BJ (cell line): ENCODE results near the gene LRP8. TPM values are rescaled to one million over a fixed set of nuclear protein-coding genes. Genes with fewer than 3 reads are reported as not detected.

Experiments used
- CTCF ChIA-PET: fragments of 350-600 bp; formaldehyde crosslinking; extraction: SDS; loops from one replicate; lab custom pipeline; 2021; ENCODE audit warnings: antibody characterized with exemption, inconsistent platforms; lab: Yijun Ruan, JAX
- POLR2A ChIA-PET: fragments of 300-600 bp; sonication (Branson Sonifier 250); formaldehyde crosslinking; extraction: SDS; loops from one replicate; lab custom pipeline; 2021; ENCODE audit warnings: antibody characterized with exemption; lab: Charles Lee
- DNase-seq: peaks from one replicate; pipeline ENCODE4 v3.0.0-alpha.2; 2011; ENCODE audit warnings: low read depth
- H3K27me3 ChIP-seq: 2 replicates; pipeline ENCODE4 v1.6.0; 2011; ENCODE audit warnings: low read length; ENCODE audit not compliant: control insufficient read depth, insufficient read depth
- H3K36me3 ChIP-seq: 2 replicates; pipeline ENCODE4 v1.5.1; 2011; ENCODE audit warnings: low read length; ENCODE audit not compliant: control insufficient read depth, insufficient read depth
- H3K4me3 ChIP-seq: 2 replicates; pipeline ENCODE4 v1.5.1; 2011; ENCODE audit warnings: low read depth, mild to moderate bottlenecking, control low read depth, low read length
- polyA plus RNA-seq: library from polyadenylated mRNA; depleted of rRNA; stranded (reverse); fragments of >200 nt; gene quantifications from 2 replicates; pipeline ENCODE4 v1.2.3, GENCODE V29; 2011
- TF ChIP-seq, protein P1 (sequence below): IDR thresholded peaks from 2 replicates; pipeline ENCODE4 v1.5.1; 2011; ENCODE audit warnings: low read depth, mild to moderate bottlenecking, control low read depth, inconsistent platforms, low read length, moderate library complexity; ENCODE audit not compliant: insufficient read depth

LRP8 gene
- polyA plus RNA-seq, 1 experiment: 18.2 TPM

DNA sequence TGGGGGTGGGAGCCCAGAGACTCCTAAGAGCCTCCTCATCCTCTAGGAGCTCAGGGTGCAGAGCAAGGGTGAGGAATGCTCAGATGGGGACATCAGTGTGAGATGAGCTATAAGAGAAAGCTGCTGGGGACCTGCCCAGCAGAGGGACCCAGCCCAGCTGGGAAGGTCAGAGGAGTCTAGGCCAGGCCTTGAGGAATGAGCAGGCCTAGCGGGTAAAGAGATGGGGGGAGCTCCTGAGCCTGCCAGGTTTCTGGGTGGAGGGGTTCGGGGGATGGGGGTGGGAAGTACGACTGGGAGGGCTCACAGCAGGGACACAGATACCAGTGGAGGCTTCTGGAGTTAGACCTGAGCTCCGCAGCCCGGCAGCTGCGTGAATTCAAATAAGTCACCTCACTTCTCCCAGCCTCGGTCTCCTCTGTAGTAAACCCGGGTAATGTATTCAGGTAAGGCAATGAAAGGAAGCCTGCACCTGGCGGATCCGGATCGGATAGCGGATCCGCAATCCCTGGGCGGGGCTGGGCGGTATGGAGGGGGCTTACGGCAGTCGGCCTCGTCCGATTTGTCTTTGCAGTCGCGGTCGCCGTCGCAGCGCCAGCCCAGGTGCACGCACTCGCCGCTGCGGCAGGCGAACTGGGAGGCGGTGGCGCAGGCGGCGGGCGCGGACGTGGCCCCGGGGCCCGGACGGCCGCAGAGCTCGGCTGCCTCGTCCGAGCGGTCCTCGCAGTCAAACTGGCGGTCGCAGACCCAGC, 51.5 kb downstream of the LRP8 start:
- peaks cover 2% of the 10 kb centered on the region; the same call in 1 of the 2 replicates for H3K36me3 ChIP-seq
- H3K27me3 ChIP-seq: no peaks in the 10 kb centered on the region
- DNase-seq: no peak
- H3K4me3 ChIP-seq: no peak overlapping the region
- TF ChIP-seq, protein P1, sequence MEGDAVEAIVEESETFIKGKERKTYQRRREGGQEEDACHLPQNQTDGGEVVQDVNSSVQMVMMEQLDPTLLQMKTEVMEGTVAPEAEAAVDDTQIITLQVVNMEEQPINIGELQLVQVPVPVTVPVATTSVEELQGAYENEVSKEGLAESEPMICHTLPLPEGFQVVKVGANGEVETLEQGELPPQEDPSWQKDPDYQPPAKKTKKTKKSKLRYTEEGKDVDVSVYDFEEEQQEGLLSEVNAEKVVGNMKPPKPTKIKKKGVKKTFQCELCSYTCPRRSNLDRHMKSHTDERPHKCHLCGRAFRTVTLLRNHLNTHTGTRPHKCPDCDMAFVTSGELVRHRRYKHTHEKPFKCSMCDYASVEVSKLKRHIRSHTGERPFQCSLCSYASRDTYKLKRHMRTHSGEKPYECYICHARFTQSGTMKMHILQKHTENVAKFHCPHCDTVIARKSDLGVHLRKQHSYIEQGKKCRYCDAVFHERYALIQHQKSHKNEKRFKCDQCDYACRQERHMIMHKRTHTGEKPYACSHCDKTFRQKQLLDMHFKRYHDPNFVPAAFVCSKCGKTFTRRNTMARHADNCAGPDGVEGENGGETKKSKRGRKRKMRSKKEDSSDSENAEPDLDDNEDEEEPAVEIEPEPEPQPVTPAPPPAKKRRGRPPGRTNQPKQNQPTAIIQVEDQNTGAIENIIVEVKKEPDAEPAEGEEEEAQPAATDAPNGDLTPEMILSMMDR: no peak
- POLR2A ChIA-PET: no interaction called here
- CTCF ChIA-PET: interaction anchor here (0.7 to 3.8 kb wide), 6 partner anchors 9 to 210 kb away, joined by 3 to 23 read pairs (median 4); no protein-coding TSS in a partner anchor

DNA sequence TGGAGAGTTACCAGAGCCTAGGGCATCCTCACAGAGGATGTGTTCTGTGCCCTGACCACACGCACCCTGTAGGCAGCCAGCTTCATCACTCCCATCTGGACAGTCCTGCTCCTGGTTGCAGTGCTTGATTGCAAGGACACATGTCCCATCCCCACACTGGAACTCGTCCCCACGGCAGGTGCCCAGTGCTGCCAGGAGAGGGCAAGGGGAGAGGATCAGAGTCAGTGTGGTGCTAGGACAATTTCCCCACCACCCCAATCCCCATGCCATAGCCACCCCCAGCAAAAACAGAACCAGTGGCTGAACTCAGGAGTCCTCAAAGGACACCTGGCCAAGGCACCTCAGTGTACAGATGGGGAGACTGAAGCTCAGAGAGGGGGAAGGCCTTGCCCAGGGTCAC, 52.3 kb downstream of the LRP8 start:
- H3K4me3 ChIP-seq: no peak overlapping the region
- peaks cover 2% of the 10 kb centered on the region; the same call in 1 of the 2 replicates for H3K36me3 ChIP-seq
- POLR2A ChIA-PET: no interaction called here
- no peaks in the 10 kb centered on the region for H3K27me3 ChIP-seq
- CTCF ChIA-PET: interaction anchor here (0.9 to 3.8 kb wide), 4 partner anchors 9 to 117 kb away, joined by 3 to 23 read pairs (median 4); no protein-coding TSS in a partner anchor
- no peak for DNase-seq
- TF ChIP-seq, protein P1: no peak

DNA sequence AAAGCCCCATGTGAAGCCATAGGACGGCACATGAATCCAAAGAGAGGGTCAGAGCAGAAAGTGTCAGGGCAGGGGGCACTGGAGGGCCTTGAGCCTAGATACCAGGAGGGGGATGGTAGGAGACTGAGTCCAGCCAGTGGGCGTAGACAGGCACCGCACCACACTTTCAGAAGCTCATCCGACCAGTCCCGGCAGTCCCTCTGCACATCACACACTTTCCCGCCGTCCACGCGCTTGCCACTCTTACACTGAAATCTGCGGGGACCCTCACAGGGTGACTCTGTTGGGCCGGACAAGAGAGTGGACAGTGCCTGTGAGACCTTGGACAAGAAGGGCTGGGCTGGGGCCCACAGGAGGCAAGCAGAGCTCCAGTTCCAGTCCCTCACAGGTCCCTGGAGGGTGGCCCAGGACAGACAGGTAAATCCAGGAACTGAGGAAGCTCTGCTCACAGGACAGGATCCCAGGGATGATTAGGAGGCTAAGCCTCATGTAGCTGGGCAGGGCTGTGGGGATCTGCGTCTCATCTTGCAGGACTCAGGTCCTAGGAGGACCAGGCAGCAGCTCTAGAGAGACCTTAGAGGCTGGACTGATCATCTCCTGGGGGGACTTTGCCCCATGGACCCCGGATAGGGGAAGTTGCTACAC, 53.2 kb downstream of the LRP8 start:
- no peaks in the 10 kb centered on the region; the same call in 1 of the 2 replicates for H3K36me3 ChIP-seq
- POLR2A ChIA-PET: no interaction called here
- DNase-seq: no peak
- H3K4me3 ChIP-seq: no peak overlapping the region
- no peaks in the 10 kb centered on the region for H3K27me3 ChIP-seq
- CTCF ChIA-PET: interaction anchor here (1.3 to 3.8 kb wide), 3 partner anchors 14 to 127 kb away, joined by 3 to 23 read pairs (median 3); no protein-coding TSS in a partner anchor
- TF ChIP-seq, protein P1: no peak

DNA sequence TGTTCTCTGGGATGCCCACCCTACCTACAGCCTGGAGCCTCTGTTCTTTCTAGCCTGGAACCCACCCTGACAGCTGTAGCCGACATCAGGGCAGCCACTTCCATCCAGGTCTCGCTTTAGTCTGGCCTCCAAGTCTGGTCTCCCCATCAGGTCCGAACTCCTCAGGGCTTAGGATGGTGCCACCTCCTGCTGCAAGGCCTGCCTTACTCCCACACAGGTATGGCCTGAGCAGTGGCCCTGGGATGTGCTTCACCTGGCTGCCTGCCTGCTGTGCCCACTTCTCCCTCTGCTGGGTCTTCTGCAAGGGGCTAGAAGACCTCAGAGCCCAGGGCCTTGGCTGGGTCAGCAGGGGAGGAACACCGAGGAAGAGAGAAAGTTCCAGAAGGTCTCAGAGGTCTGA, 53.8 kb downstream of the LRP8 start:
- Histone ChIP-seq H3K4me3 (no peak overlapping the region), H3K36me3 (no peaks in the 10 kb centered on the region; the same call in 1 of the 2 replicates), H3K27me3 (no peaks in the 10 kb centered on the region)
- DNase-seq: no peak
- ChIA-PET POLR2A (no interaction called here), CTCF (interaction anchor here (1.3 to 3.8 kb wide), 2 partner anchors 119 to 127 kb away, joined by 3 to 23 read pairs; no protein-coding TSS in a partner anchor)
- TF ChIP-seq, protein P1: no peak

DNA sequence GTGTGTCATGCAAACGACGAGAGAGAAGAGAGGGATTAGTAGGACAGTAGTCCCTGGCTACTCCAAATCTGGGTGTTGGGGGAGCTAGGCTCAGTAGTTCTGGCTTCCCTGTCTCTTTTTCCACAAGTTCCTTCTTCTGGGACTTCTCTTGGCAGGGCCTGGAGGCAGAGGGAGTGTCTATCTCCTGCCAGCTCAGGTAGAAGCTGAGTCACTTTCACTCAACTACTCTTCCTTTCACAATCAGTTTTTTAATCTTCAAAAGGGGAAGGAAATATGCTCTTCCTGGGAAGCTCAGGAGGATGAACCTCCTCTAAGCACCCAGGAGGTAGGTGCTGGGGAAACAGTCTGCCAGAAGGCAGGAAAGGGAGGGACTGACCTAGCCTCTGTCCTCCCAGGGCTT, 54.3 kb downstream of the LRP8 start:
- Histone ChIP-seq H3K27me3 (no peaks in the 10 kb centered on the region), H3K4me3 (no peak overlapping the region), H3K36me3 (no peaks in the 10 kb centered on the region; the same call in 1 of the 2 replicates)
- TF ChIP-seq, protein P1: no peak
- ChIA-PET POLR2A (no interaction called here), CTCF (interaction anchor here (3.8 kb wide), 1 partner anchor 120 kb away, joined by 23 read pairs; no protein-coding TSS in a partner anchor)
- DNase-seq: no peak
